ENCODE data around the gene DNAJB9.
"Not testable (repeated sequence)": the region's sequence is repeated elsewhere in the genome, so short reads cannot be mapped to it uniquely, and the experiment has no call there.

DNAJB9 gene
- total RNA-seq = 68.1 reads per million, percentile 75 among the genes with 10 or more reads in this experiment

- DNase-seq = peak; percentile 100
Observed at GRCh38 chr7:108569381-108570145, at the start of gene DNAJB9, which contains the start of gene THAP5. Gene DNAJB9, plus strand, starts transcription at chr7:108569874. Its CDS starts 1,853 bp downstream, at chr7:108571727. Gene THAP5, minus strand, starts transcription at chr7:108569706. Its CDS starts 137 bp downstream, at chr7:108569569.

- no peak for DNase-seq
Observed at GRCh38 chr7:108522780-108523179, 46.9 kb upstream of the DNAJB9 start.

GRCh38 chr7:108525327-108525984 is 44.2 kb upstream of the DNAJB9 start:
- no peak for DNase-seq

GRCh38 chr7:108525985-108526767 is 43.5 kb upstream of the DNAJB9 start, which contains the start of gene PNPLA8:
Gene PNPLA8, minus strand, starts transcription at chr7:108526135. Its CDS starts 10,644 bp downstream, at chr7:108515491.
- peak; percentile 100 for DNase-seq

GRCh38 chr7:108526768-108527017 is 43.0 kb upstream of the DNAJB9 start:
- DNase-seq = no peak

- DNase-seq = no peak
Observed at GRCh38 chr7:108528183-108528712, 41.4 kb upstream of the DNAJB9 start.

GRCh38 chr7:108529341-108529740 is 40.3 kb upstream of the DNAJB9 start:
- DNase-seq = no peak

- DNase-seq = no peak
Observed at GRCh38 chr7:108533712-108534111, 36.0 kb upstream of the DNAJB9 start.

- DNase-seq = no peak
Observed at GRCh38 chr7:108535257-108535656, 34.4 kb upstream of the DNAJB9 start.

- DNase-seq = no peak
Observed at GRCh38 chr7:108535744-108536143, 33.9 kb upstream of the DNAJB9 start.

GRCh38 chr7:108537229-108537628 is 32.4 kb upstream of the DNAJB9 start:
- DNase-seq = no peak

GRCh38 chr7:108538236-108538635 is 31.4 kb upstream of the DNAJB9 start:
- DNase-seq = not testable (repeated sequence)

- DNase-seq = not testable (repeated sequence)
Observed at GRCh38 chr7:108538685-108539084, 31.0 kb upstream of the DNAJB9 start.

GRCh38 chr7:108541478-108541877 is 28.2 kb upstream of the DNAJB9 start:
- DNase-seq = no peak

GRCh38 chr7:108548141-108548896 is 21.4 kb upstream of the DNAJB9 start:
- not testable (repeated sequence) for DNase-seq

GRCh38 chr7:108556665-108557064 is 13.0 kb upstream of the DNAJB9 start:
- not testable (repeated sequence) for DNase-seq

- no peak for DNase-seq
Observed at GRCh38 chr7:108557191-108557590, 12.5 kb upstream of the DNAJB9 start.

GRCh38 chr7:108557617-108558016 is 12.1 kb upstream of the DNAJB9 start:
- DNase-seq = no peak

GRCh38 chr7:108559253-108559652 is 10.4 kb upstream of the DNAJB9 start:
- DNase-seq = no peak

- no peak for DNase-seq
Observed at GRCh38 chr7:108561047-108561619, 8.5 kb upstream of the DNAJB9 start.

GRCh38 chr7:108565987-108566386 is 3.7 kb upstream of the DNAJB9 start:
- DNase-seq = no peak

- no peak for DNase-seq
Observed at GRCh38 chr7:108568801-108569380, 783 bp upstream of the DNAJB9 start.
